A549 (cell line): ENCODE results near the gene MSN. TPM values are rescaled to one million over a fixed set of nuclear protein-coding genes. Genes with fewer than 3 reads are reported as not detected.

Experiments
- ATAC-seq, 2 experiments: fragments of 200-7000 bp in 1 of 2; fragments of >200 bp in 1 of 2; cut with Nextera tagmentation in 1 of 2; cut with Tn5 transposase in 1 of 2; 3 replicates each; pipeline versions ENCODE4 v1.8.0 to v1.9.1; 2018 to 2020; ENCODE audit warnings: mild to moderate bottlenecking in 1 of 2, moderate library complexity in 1 of 2
- CTCF ChIA-PET: fragments of 300-600 bp; sonication (Branson Sonifier 250); formaldehyde crosslinking; extraction: SDS; loops from one replicate; lab custom pipeline; 2021; ENCODE audit warnings: antibody characterized with exemption, inconsistent platforms; lab: Yijun Ruan, JAX
- POLR2A ChIA-PET: fragments of 350-600 bp; formaldehyde crosslinking; extraction: SDS; loops from one replicate; lab custom pipeline; 2021; ENCODE audit warnings: antibody characterized with exemption, inconsistent platforms; lab: Yijun Ruan, JAX
- DNase-seq, 2 experiments: peaks; one replicate each; pipeline versions ENCODE4 v3.0.0 to v3.0.0-alpha.2; 2011 to 2016; ENCODE audit warnings: low read depth in 1 of 2, low spot score in 1 of 2
- FAIRE-seq: peaks from 2 replicates; lab custom pipeline; 2011; peaks lifted over from hg19 to GRCh38; lab: Jason Lieb, UNC
- H3K27ac ChIP-seq, 2 experiments: fragments of >200 bp; sonication (Bioruptor Twin); formaldehyde crosslinking; 3 replicates each; pipeline ENCODE4 v1.5.1; 2016 to 2017
- H3K4me1 ChIP-seq: fragments of >200 bp; sonication (Bioruptor Twin); formaldehyde crosslinking; 3 replicates; pipeline ENCODE4 v1.6.1; 2016
- H3K4me2 ChIP-seq: fragments of >200 bp; sonication (Bioruptor Twin); formaldehyde crosslinking; 3 replicates; pipeline ENCODE4 v1.6.1; 2016
- H3K4me3 ChIP-seq: fragments of >200 bp; sonication (Bioruptor Twin); formaldehyde crosslinking; 3 replicates; pipeline ENCODE4 v1.5.1; 2016
- H3K9me3 ChIP-seq: fragments of >200 bp; sonication (Bioruptor Twin); formaldehyde crosslinking; 3 replicates; pipeline ENCODE4 v1.6.1; 2016
- BCL3 ChIP-seq: fragments of >200 bp; sonication (Bioruptor Twin); formaldehyde crosslinking; IDR thresholded peaks from 3 replicates; pipeline ENCODE4 v1.6.1; 2016
- BHLHE40 ChIP-seq: IDR thresholded peaks from 2 replicates; pipeline ENCODE4 v1.6.1; 2012; ENCODE audit warnings: low read depth, low read length, inconsistent platforms
- CEBPB ChIP-seq, 2 experiments: fragments of >200 bp in 1 of 2; sonication (Bioruptor Twin) in 1 of 2; formaldehyde crosslinking in 1 of 2; IDR thresholded peaks; 2 replicates each; pipeline ENCODE4 v1.6.1; 2012 to 2016
- CHD4 ChIP-seq: fragments of 200-600 bp; sonication (generic); IDR thresholded peaks from 2 replicates; pipeline ENCODE4 v1.6.1; 2016; ENCODE audit warnings: antibody characterized with exemption, mild to moderate bottlenecking, borderline replicate concordance
- EHF ChIP-seq: fragments of 250-450 bp; sonication (Bioruptor Pico); IDR thresholded peaks from 2 replicates; pipeline ENCODE4 v1.5.0; 2020; ENCODE audit warnings: mild to moderate bottlenecking
- EHMT2 ChIP-seq: fragments of 200-600 bp; sonication (generic); IDR thresholded peaks from 2 replicates; pipeline ENCODE4 v1.6.1; 2016; ENCODE audit warnings: antibody characterized with exemption, low read depth, mild to moderate bottlenecking, moderate library complexity
- EP300 ChIP-seq, 2 experiments: fragments of >200 bp; sonication (Bioruptor Twin); formaldehyde crosslinking; IDR thresholded peaks; 2 replicates in 1 of 2; 3 replicates in 1 of 2; pipeline ENCODE4 v1.6.1; 2016 to 2017
- HOXA7 ChIP-seq: fragments of 250-450 bp; sonication (Bioruptor Pico); IDR thresholded peaks from 2 replicates; pipeline ENCODE4 v1.5.0; 2020; ENCODE audit warnings: mild to moderate bottlenecking, moderate library complexity
- HOXB5 ChIP-seq: fragments of 250-450 bp; sonication (Bioruptor Pico); IDR thresholded peaks from 2 replicates; pipeline ENCODE4 v1.5.0; 2020; ENCODE audit warnings: mild to moderate bottlenecking, moderate library complexity
- JUN ChIP-seq, 2 experiments: fragments of >200 bp; sonication (Bioruptor Twin); formaldehyde crosslinking; IDR thresholded peaks; 2 replicates in 1 of 2; 3 replicates in 1 of 2; pipeline ENCODE4 v1.6.1; 2016 to 2017
- KDM1A ChIP-seq: fragments of 200-600 bp; sonication (generic); IDR thresholded peaks from 2 replicates; pipeline ENCODE4 v1.6.1; 2016; ENCODE audit warnings: low read depth, mild to moderate bottlenecking
- KDM5A ChIP-seq: fragments of 200-600 bp; sonication (generic); IDR thresholded peaks from 2 replicates; pipeline ENCODE4 v1.6.1; 2016; ENCODE audit warnings: antibody characterized with exemption, mild to moderate bottlenecking
- POLR2A ChIP-seq: IDR thresholded peaks from 2 replicates; pipeline ENCODE4 v1.6.1; 2012; ENCODE audit warnings: mild to moderate bottlenecking, low read length
- POLR2AphosphoS2 ChIP-seq: conservative IDR thresholded peaks from 2 replicates; pipeline ENCODE4 v1.6.1; 2012; ENCODE audit warnings: low read length, improper control_type of control experiment, inconsistent platforms
- RARB ChIP-seq: fragments of 250-450 bp; sonication (Bioruptor Pico); IDR thresholded peaks from 2 replicates; pipeline ENCODE4 v1.8.0; 2021; ENCODE audit warnings: mild to moderate bottlenecking, moderate library complexity
- REST ChIP-seq: fragments of 200-600 bp; sonication (generic); IDR thresholded peaks from 2 replicates; pipeline ENCODE4 v1.6.1; 2016; ENCODE audit warnings: antibody characterized with exemption, mild to moderate bottlenecking, moderate library complexity
- RFX5 ChIP-seq: fragments of 450-650 bp; IDR thresholded peaks from 2 replicates; pipeline ENCODE4 v1.7.1; 2014; ENCODE audit warnings: antibody characterized with exemption, mild to moderate bottlenecking, moderate library complexity
- TP53 ChIP-seq: fragments of 250-450 bp; sonication (Bioruptor Pico); IDR thresholded peaks from 2 replicates; pipeline ENCODE4 v1.5.0; 2021; ENCODE audit warnings: mild to moderate bottlenecking, moderate library complexity
- USF2 ChIP-seq: fragments of 450-650 bp; IDR thresholded peaks from 2 replicates; pipeline ENCODE4 v1.6.1; 2014; ENCODE audit warnings: antibody characterized with exemption
- ZNF302 ChIP-seq: fragments of 250-450 bp; sonication (Bioruptor Pico); IDR thresholded peaks from 2 replicates; pipeline ENCODE4 v1.9.0; 2021; ENCODE audit warnings: inconsistent platforms, mild to moderate bottlenecking, moderate library complexity
- WGBS: methylation state at CpG from one replicate; pipeline ENCODE4 v1.1.6; 2017; ENCODE audit errors: missing lambda C conversion rate; 5-methylcytosine and 5-hydroxymethylcytosine counted together
- polyA plus RNA-seq, 4 experiments: library from polyadenylated mRNA; depleted of rRNA in 3 of 4; stranded (reverse); fragments of >200 nt; fragmentation: RNase III in 1 of 4; extraction: RNeasy Plus Mini Kit Qiagen cat#74134 plus additional on column Dnase treatment in 1 of 4; gene quantifications; 2 replicates in 3 of 4; 3 replicates in 1 of 4; pipeline ENCODE4 v1.2.3, GENCODE V29; 2011 to 2017
- TF ChIP-seq, protein P1 (sequence below): fragments of >200 bp; sonication (Bioruptor Twin); formaldehyde crosslinking; IDR thresholded peaks from 2 replicates; pipeline ENCODE4 v1.6.1; 2016

MSN gene
- polyA plus RNA-seq, 2 of the 4 experiments (the other 2 are of a cell fraction), result 269 to 285 TPM

DNA sequence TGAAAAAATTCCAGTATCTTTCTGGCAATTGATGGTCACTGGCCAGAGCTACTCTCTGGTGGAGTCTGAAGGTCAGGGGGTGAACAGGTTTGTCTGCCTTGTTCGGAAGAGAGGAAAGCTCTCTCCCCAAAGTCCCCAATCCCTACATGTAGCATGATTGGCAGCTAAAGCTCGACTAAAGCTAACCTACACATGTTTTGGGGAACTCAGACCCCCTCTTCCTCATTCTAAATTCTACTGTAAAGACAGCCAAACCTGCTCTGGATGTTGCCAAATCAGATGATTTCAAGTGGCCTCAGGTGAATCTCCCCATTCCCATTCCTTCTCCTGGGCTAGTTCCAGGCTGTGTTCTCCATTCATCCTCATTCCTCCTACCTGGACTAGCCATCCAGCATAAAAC, 84.1 kb downstream of the MSN start (continued):
- no peak for TF ChIP-seq KDM1A
- TF ChIP-seq HOXA7 (CRISPR knock-in tag), result no peak
- no peak for TF ChIP-seq RFX5
- no peak for TF ChIP-seq USF2
- TF ChIP-seq TP53, result no peak
- TF ChIP-seq JUN (IDR thresholded peaks at IDR 0.05), result no peak
- TF ChIP-seq CHD4, result no peak
- TF ChIP-seq ZNF302 (CRISPR knock-in tag), result no peak

GRCh38 chrX:65752294-65752693, 84.8 kb downstream of the MSN start:
- no peaks in the 10 kb centered on the region for H3K4me1 ChIP-seq
- no peak overlapping the region for H3K27ac ChIP-seq
- DNase-seq (no peak), FAIRE-seq (no peak), ATAC-seq (no peak)
- WGBS, result 29% methylated on average over 3 of the region's 3 CpGs
- no peaks in the 10 kb centered on the region for H3K9me3 ChIP-seq
- H3K4me2 ChIP-seq, result no peak overlapping the region
- ChIA-PET POLR2A (no interaction called here), CTCF (interaction anchor here (0.5 to 1.2 kb wide), 2 partner anchors 51 to 170 kb away, joined by 3 read pairs; no protein-coding TSS in a partner anchor)
- TF ChIP-seq HOXB5 (CRISPR knock-in tag) (no peak), CEBPB (IDR thresholded peaks at IDR 0.05) (no peak), ZNF302 (CRISPR knock-in tag) (no peak), BHLHE40 (no peak), EHF (no peak), RARB (CRISPR knock-in tag) (no peak), EHMT2 (no peak)
- TF ChIP-seq, protein P1, sequence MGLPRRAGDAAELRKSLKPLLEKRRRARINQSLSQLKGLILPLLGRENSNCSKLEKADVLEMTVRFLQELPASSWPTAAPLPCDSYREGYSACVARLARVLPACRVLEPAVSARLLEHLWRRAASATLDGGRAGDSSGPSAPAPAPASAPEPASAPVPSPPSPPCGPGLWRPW, result no peak
- H3K4me3 ChIP-seq, result no peak overlapping the region

- Histone ChIP-seq H3K4me1 (no peaks in the 10 kb centered on the region), H3K9me3 (no peaks in the 10 kb centered on the region), H3K4me2 (no peak overlapping the region), H3K4me3 (no peak overlapping the region), H3K27ac (no peak overlapping the region)
- DNase-seq, result no peak
- ATAC-seq, result no peak
- no peak for FAIRE-seq
- 37% methylated on average over 3 of the region's 3 CpGs for WGBS
- ChIA-PET POLR2A (no interaction called here), CTCF (no interaction called here)
- TF ChIP-seq BCL3, result no peak
- TF ChIP-seq EP300 (IDR thresholded peaks at IDR 0.05), result no peak
- no peak for TF ChIP-seq EHF
- no peak for TF ChIP-seq POLR2AphosphoS2
- TF ChIP-seq KDM1A, result no peak
These were observed 88.3 kb downstream of the MSN start for GRCh38 chrX:65755786-65756185.

- 22% methylated on average over 3 of the region's 3 CpGs for WGBS
- H3K4me3 ChIP-seq, result no peak overlapping the region
- no peak overlapping the region for H3K27ac ChIP-seq
These were observed 90.5 kb downstream of the MSN start for GRCh38 chrX:65757943-65758342.

More at GRCh38 chrX:65757943-65758342, 90.5 kb downstream of the MSN start:
- H3K4me2 ChIP-seq, result no peak overlapping the region
- H3K4me1 ChIP-seq, result no peaks in the 10 kb centered on the region
- TF ChIP-seq USF2 (no peak), RARB (CRISPR knock-in tag) (no peak), KDM5A (no peak), POLR2A (no peak), REST (no peak)
- FAIRE-seq (peak; percentile 13), DNase-seq (no peak), ATAC-seq (no peak)
- POLR2A ChIA-PET, result no interaction called here
- no peaks in the 10 kb centered on the region for H3K9me3 ChIP-seq
- CTCF ChIA-PET, result no interaction called here
